Fibroblast of villous mesenchyme (primary cell): ENCODE data around the gene EP400. TPM values are rescaled to one million over a fixed set of nuclear protein-coding genes. Genes with fewer than 3 reads are reported as not detected.
"Not testable (repeated sequence)": the region's sequence is repeated elsewhere in the genome, so short reads cannot be mapped to it uniquely, and the experiment has no call there.

ENCODE experiments used
- DNase-seq: peaks from one replicate; pipeline ENCODE4 v3.0.0-alpha.2; 2010; ENCODE audit warnings: low read depth
- H3K4me3 ChIP-seq: 2 replicates; pipeline ENCODE4 v1.5.1; 2011; ENCODE audit warnings: low read depth, mild to moderate bottlenecking, low read length
- CTCF ChIP-seq: IDR thresholded peaks from 2 replicates; pipeline ENCODE4 v1.5.1; 2012; ENCODE audit warnings: low read depth, mild to moderate bottlenecking, low read length; ENCODE audit not compliant: insufficient read depth
- total RNA-seq: library from RNA; depleted of rRNA; stranded (reverse); fragments of >200 nt; gene quantifications from 2 replicates; pipeline ENCODE4 v1.2.3, GENCODE V29; 2012

Gene EP400
- total RNA-seq, 1 donor = 13.0 TPM

- TF ChIP-seq CTCF = no peak
- H3K4me3 ChIP-seq = no peak overlapping the region
- DNase-seq = no peak
Observed at GRCh38 chr12:132099739-132100138, 150.0 kb downstream of the EP400 start.

GRCh38 chr12:132100306-132101065 lies 150.7 kb downstream of the EP400 start:
- H3K4me3 ChIP-seq = no peak overlapping the region
- no peak for DNase-seq
- no peak for TF ChIP-seq CTCF

GRCh38 chr12:132102297-132102696 lies 152.6 kb downstream of the EP400 start:
- H3K4me3 ChIP-seq = no peak overlapping the region
- TF ChIP-seq CTCF = no peak
- no peak for DNase-seq

GRCh38 chr12:132103072-132103471 lies 153.3 kb downstream of the EP400 start:
- H3K4me3 ChIP-seq, DNase-seq: not testable (repeated sequence)

- H3K4me3 ChIP-seq = no peak overlapping the region
- DNase-seq = no peak
- no peak for TF ChIP-seq CTCF
Observed at GRCh38 chr12:132103542-132104308, 154.0 kb downstream of the EP400 start.

GRCh38 chr12:132105467-132105866 lies 155.7 kb downstream of the EP400 start:
- no peak for TF ChIP-seq CTCF
- no peak overlapping the region for H3K4me3 ChIP-seq
- no peak for DNase-seq

GRCh38 chr12:132106921-132107320 lies 157.2 kb downstream of the EP400 start:
- H3K4me3 ChIP-seq = no peak overlapping the region
- TF ChIP-seq CTCF = no peak
- peak; percentile 5 for DNase-seq
